Measurements from ENCODE around the gene TMTC1.

DNA sequence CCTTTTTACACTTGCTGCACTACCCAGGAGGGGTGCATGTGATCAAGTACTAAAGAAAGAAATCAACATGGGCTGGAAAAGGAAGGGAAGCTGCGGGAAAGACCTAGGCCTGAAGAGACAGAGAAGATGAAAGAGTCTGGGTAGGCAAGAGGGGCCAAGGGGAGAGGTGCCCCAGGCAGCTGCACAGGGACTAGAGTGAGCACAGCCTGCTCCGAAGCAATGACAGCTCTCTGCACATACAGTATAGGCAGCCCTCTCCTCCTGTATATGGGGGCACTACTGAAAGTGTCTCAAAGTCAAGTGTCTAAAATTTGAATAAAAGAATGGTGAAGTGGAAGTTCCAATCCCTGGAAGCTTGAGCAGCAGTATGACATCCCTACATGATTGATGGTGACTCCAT is 112.0 kb downstream of the TMTC1 start:
- TF ChIP-seq REST (IDR thresholded peaks at IDR 0.05; ENCODE audit: low read depth) (no peak), YY1 (IDR thresholded peaks at IDR 0.05; ENCODE audit: low read depth) (no peak), TAF1 (IDR thresholded peaks at IDR 0.05; ENCODE audit: low read depth) (no peak), TEAD4 (IDR thresholded peaks at IDR 0.05) (no peak), RAD21 (IDR thresholded peaks at IDR 0.05; ENCODE audit: low read depth) (no peak), ZBTB7A (IDR thresholded peaks at IDR 0.05; ENCODE audit: low read depth) (no peak), USF1 (IDR thresholded peaks at IDR 0.05) (no peak), EP300 (IDR thresholded peaks at IDR 0.05; ENCODE audit: borderline replicate concordance) (no peak)
- TF ChIP-seq, protein P1, sequence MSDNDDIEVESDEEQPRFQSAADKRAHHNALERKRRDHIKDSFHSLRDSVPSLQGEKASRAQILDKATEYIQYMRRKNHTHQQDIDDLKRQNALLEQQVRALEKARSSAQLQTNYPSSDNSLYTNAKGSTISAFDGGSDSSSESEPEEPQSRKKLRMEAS (IDR thresholded peaks at IDR 0.05) = no peak
